ENCODE data around the gene HOMER1. TPM values are rescaled to one million over a fixed set of nuclear protein-coding genes. Genes with fewer than 3 reads are reported as not detected.
A peak's percentile ranks its signal among the peaks of the same experiment; 100 is the strongest.

HOMER1 gene
- total RNA-seq, 1 donor from 2014 or later = 29.3 TPM

GRCh38 chr5:79475152-79475466 is 38.8 kb downstream of the HOMER1 start:
- Mint-ChIP-seq H3K27ac (ENCODE audit: unreplicated experiment) (no peak overlapping the region), H3K27me3 (ENCODE audit: low read depth) (no peaks in the 10 kb centered on the region), H3K4me1 (peaks cover 5% of the 10 kb centered on the region), H3K36me3 (ENCODE audit: low read depth) (no peaks in the 10 kb centered on the region), H3K9me3 (no peaks in the 10 kb centered on the region), H3K4me3 (no peak overlapping the region)
- no peak for DNase-seq (ENCODE audit: low read depth, low spot score)
- TF ChIP-seq CTCF (conservative IDR thresholded peaks at IDR 0.05) = no peak

- Mint-ChIP-seq H3K9me3 (no peaks in the 10 kb centered on the region), H3K36me3 (ENCODE audit: low read depth) (no peaks in the 10 kb centered on the region), H3K27ac (ENCODE audit: unreplicated experiment) (peak overlapping the region; percentile 14), H3K27me3 (ENCODE audit: low read depth) (no peaks in the 10 kb centered on the region), H3K4me1 (peaks cover 5% of the 10 kb centered on the region), H3K4me3 (no peak overlapping the region)
- TF ChIP-seq CTCF (conservative IDR thresholded peaks at IDR 0.05) = no peak
- DNase-seq (ENCODE audit: low read depth, low spot score) = no peak
These were observed 39.4 kb downstream of the HOMER1 start for GRCh38 chr5:79474367-79475151.

DNA sequence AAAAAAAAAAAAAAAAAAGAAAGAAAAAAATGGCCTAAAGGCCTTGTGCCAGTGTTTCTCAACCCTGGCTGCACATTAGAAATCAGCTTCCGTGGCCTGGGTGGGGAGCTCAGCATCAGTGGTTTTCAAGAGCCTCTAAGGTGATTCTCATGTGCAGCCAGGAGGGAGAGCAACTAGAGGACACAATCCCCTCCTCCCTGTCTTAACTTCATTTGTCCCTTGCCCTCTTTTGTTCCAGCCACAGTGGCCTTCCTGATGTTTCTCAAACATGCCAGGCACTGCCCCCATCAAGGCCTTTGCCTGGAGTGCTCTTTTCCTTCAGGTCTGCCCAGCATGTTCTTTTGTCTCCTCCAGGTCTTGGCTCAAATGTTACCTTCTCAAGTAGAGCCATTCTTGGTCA is 42.4 kb downstream of the HOMER1 start:
- Mint-ChIP-seq H3K4me3 (no peak overlapping the region), H3K36me3 (ENCODE audit: low read depth) (no peaks in the 10 kb centered on the region), H3K4me1 (peaks cover 5% of the 10 kb centered on the region), H3K27me3 (ENCODE audit: low read depth) (no peaks in the 10 kb centered on the region), H3K9me3 (no peaks in the 10 kb centered on the region), H3K27ac (ENCODE audit: unreplicated experiment) (peak overlapping the region; percentile 83)
- TF ChIP-seq CTCF (conservative IDR thresholded peaks at IDR 0.05) = no peak
- no peak for DNase-seq (ENCODE audit: low read depth, low spot score)

DNA sequence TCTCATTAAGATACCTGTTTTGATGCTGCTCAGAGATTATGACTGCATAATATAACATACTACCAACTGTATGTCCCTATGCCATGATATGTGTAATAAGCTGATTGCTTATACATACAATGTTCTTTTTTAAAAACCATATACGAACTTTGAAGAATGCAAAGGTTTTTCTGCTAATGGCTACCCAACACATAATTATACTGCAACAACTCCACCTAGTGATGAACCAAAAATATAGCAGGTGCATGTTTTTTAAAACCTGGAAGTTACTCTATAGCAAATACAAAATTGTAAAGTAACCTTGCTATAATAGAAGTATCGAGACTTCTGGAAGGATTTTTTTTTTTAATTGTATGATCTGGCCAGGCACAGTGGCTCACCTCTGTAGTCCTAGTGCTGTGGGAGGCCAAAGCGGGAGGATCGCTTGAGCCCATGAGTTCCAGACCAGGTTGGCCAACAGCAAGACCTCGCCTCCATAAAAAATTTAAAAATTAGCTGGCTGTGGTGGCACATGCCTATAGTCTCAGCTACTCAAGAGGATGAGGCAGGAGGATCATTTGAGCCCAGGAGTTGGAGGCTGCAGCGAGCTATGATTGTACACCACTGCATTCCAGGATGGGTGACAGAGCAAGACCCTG is 49.1 kb downstream of the HOMER1 start:
- Mint-ChIP-seq H3K27ac (ENCODE audit: unreplicated experiment) (no peak overlapping the region), H3K4me1 (peaks cover 3% of the 10 kb centered on the region), H3K36me3 (ENCODE audit: low read depth) (no peaks in the 10 kb centered on the region), H3K27me3 (ENCODE audit: low read depth) (no peaks in the 10 kb centered on the region), H3K9me3 (no peaks in the 10 kb centered on the region), H3K4me3 (no peak overlapping the region)
- DNase-seq (ENCODE audit: low read depth, low spot score) = no peak
- TF ChIP-seq CTCF (conservative IDR thresholded peaks at IDR 0.05) = peak; percentile 75

GRCh38 chr5:79464278-79464677 is 49.7 kb downstream of the HOMER1 start:
- no peak overlapping the region for H3K4me3 Mint-ChIP-seq
- H3K36me3 Mint-ChIP-seq (ENCODE audit: low read depth) = no peaks in the 10 kb centered on the region
- no peaks in the 10 kb centered on the region for H3K27me3 Mint-ChIP-seq (ENCODE audit: low read depth)
- H3K4me1 Mint-ChIP-seq = peaks cover 3% of the 10 kb centered on the region
- no peak for TF ChIP-seq CTCF (conservative IDR thresholded peaks at IDR 0.05)
- no peaks in the 10 kb centered on the region for H3K9me3 Mint-ChIP-seq
- DNase-seq (ENCODE audit: low read depth, low spot score) = no peak
- no peak overlapping the region for H3K27ac Mint-ChIP-seq (ENCODE audit: unreplicated experiment)

Measured in neural crest cell (in vitro differentiated cells).